IMR-90 (cell line): ENCODE data around the gene CACNA2D4. TPM values are rescaled to one million over a fixed set of nuclear protein-coding genes. Genes with fewer than 3 reads are reported as not detected.

Experiments
- ATAC-seq: fragments of 200-7000 bp; cut with Tn5 transposase; 2 replicates; pipeline ENCODE4 v1.9.1; 2020; ENCODE audit warnings: low read depth, mild to moderate bottlenecking, moderate library complexity
- BruUV-seq: library from RNA; stranded (reverse); fragments of 400-500 nt; replicated peaks from 2 replicates; lab custom pipeline; 2021; lab: Mats Ljungman, UMichigan
- CTCF ChIA-PET: fragments of 300-600 bp; formaldehyde crosslinking; extraction: SDS; loops from one replicate; lab custom pipeline; 2021; ENCODE audit warnings: antibody characterized with exemption; lab: Yijun Ruan, JAX
- POLR2A ChIA-PET: fragments of 300-600 bp; sonication (Branson Sonifier 250); formaldehyde crosslinking; loops from one replicate; lab custom pipeline; 2022; ENCODE audit warnings: antibody characterized with exemption; ENCODE audit not compliant: unreplicated experiment; lab: Charles Lee
- DNase-seq: peaks from one replicate; pipeline ENCODE4 v3.0.0; 2013
- H2AFZ ChIP-seq: replicated peaks from 2 replicates; pipeline ENCODE3; 2013; ENCODE audit warnings: low read length, mild to moderate bottlenecking; ENCODE audit not compliant: poor library complexity
- H2AK5ac ChIP-seq: 2 replicates; pipeline ENCODE4 v1.6.1; 2013; ENCODE audit warnings: low read depth, low read length, inconsistent platforms
- H2AK9ac ChIP-seq: replicated peaks from 2 replicates; pipeline ENCODE3; 2013; ENCODE audit warnings: mild to moderate bottlenecking, low read depth, low read length, moderate library complexity; ENCODE audit not compliant: poor library complexity
- H2BK120ac ChIP-seq: 2 replicates; pipeline ENCODE4 v1.6.1; 2013; ENCODE audit warnings: low read depth, low read length, inconsistent platforms
- H2BK15ac ChIP-seq: 3 replicates; pipeline ENCODE4 v1.6.1; 2013; ENCODE audit warnings: low read depth, low read length, inconsistent platforms
- H2BK20ac ChIP-seq: 2 replicates; pipeline ENCODE4 v1.6.1; 2013; ENCODE audit warnings: low read depth, mild to moderate bottlenecking, inconsistent platforms, low read length, moderate library complexity
- H2BK5ac ChIP-seq: 2 replicates; pipeline ENCODE4 v1.6.1; 2013; ENCODE audit warnings: mild to moderate bottlenecking, low read depth, low read length, inconsistent platforms; ENCODE audit not compliant: poor library complexity, severe bottlenecking
- H3K14ac ChIP-seq: replicated peaks from 2 replicates; pipeline ENCODE4 v1.6.1; 2013; ENCODE audit warnings: low read depth, low read length, inconsistent platforms
- H3K18ac ChIP-seq: 2 replicates; pipeline ENCODE4 v1.6.1; 2013; ENCODE audit warnings: low read depth, low read length, control low read depth
- H3K23ac ChIP-seq: 2 replicates; pipeline ENCODE4 v1.6.1; 2013; ENCODE audit warnings: low read depth, low read length, inconsistent platforms
- H3K27ac ChIP-seq: 2 replicates; pipeline ENCODE4 v1.5.1; 2013; ENCODE audit warnings: mild to moderate bottlenecking, control low read depth, low read length; ENCODE audit not compliant: insufficient read depth
- H3K27me3 ChIP-seq: 2 replicates; pipeline ENCODE4 v1.6.1; 2013; ENCODE audit warnings: low read length; ENCODE audit not compliant: control insufficient read depth, insufficient read depth
- H3K36me3 ChIP-seq: 2 replicates; pipeline ENCODE4 v1.6.1; 2013; ENCODE audit warnings: low read length, mixed read lengths; ENCODE audit not compliant: control insufficient read depth, insufficient read depth
- H3K4ac ChIP-seq: 2 replicates; pipeline ENCODE4 v1.6.1; 2013; ENCODE audit warnings: low read depth, low read length, inconsistent platforms
- H3K4me1 ChIP-seq: 2 replicates; pipeline ENCODE4 v1.6.1; 2013; ENCODE audit warnings: low read length, mixed read lengths; ENCODE audit not compliant: control insufficient read depth, insufficient read depth
- H3K4me2 ChIP-seq: 2 replicates; pipeline ENCODE4 v1.6.1; 2013; ENCODE audit warnings: low read depth, mild to moderate bottlenecking, control low read depth, low read length, moderate library complexity
- H3K4me3 ChIP-seq: 2 replicates; pipeline ENCODE4 v1.5.1; 2013; ENCODE audit warnings: low read depth, mild to moderate bottlenecking, control low read depth, low read length, moderate library complexity; ENCODE audit not compliant: insufficient read depth
- H3K56ac ChIP-seq: 2 replicates; pipeline ENCODE4 v1.6.1; 2013; ENCODE audit warnings: low read length, inconsistent platforms; ENCODE audit not compliant: insufficient read depth; ENCODE audit errors: extremely low read depth
- H3K79me1 ChIP-seq, 2 experiments: 2 replicates each; pipeline ENCODE4 v1.6.1; 2013; ENCODE audit warnings: low read length in 2 of 2, inconsistent platforms in 1 of 2, low read depth in 1 of 2
- H3K9ac ChIP-seq: 2 replicates; pipeline ENCODE4 v1.6.1; 2013; ENCODE audit warnings: low read depth, low read length, control low read depth
- H3K9me1 ChIP-seq: 2 replicates; pipeline ENCODE4 v1.6.1; 2013; ENCODE audit warnings: low read length, inconsistent platforms; ENCODE audit not compliant: insufficient read depth
- H3K9me3 ChIP-seq: 2 replicates; pipeline ENCODE4 v1.6.1; 2013; ENCODE audit warnings: low read length; ENCODE audit not compliant: control insufficient read depth, insufficient read depth
- H4K20me1 ChIP-seq: 2 replicates; pipeline ENCODE4 v1.6.1; 2013; ENCODE audit warnings: low read length, inconsistent platforms; ENCODE audit not compliant: insufficient read depth
- H4K5ac ChIP-seq: 2 replicates; pipeline ENCODE4 v1.6.1; 2013; ENCODE audit warnings: mild to moderate bottlenecking, low read depth, low read length, control low read depth
- H4K8ac ChIP-seq, 2 experiments: 2 replicates each; pipeline ENCODE4 v1.6.1; 2013; ENCODE audit warnings: low read depth in 2 of 2, low read length in 2 of 2, control low read depth in 1 of 2, inconsistent platforms in 1 of 2
- H4K91ac ChIP-seq: 2 replicates; pipeline ENCODE4 v1.6.1; 2013; ENCODE audit warnings: low read depth, low read length, inconsistent platforms; ENCODE audit not compliant: insufficient read depth
- CEBPB ChIP-seq: IDR thresholded peaks from 2 replicates; pipeline ENCODE4 v1.6.1; 2012; ENCODE audit warnings: low read depth, low read length, improper control_type of control experiment
- MAFK ChIP-seq: IDR thresholded peaks from 2 replicates; pipeline ENCODE4 v1.6.1; 2012; ENCODE audit warnings: low read depth, low read length, improper control_type of control experiment
- WGBS, 2 experiments: methylation state at CpG; one replicate each; pipeline versions ENCODE4 v1.1.5 to v1.1.7; 2013; ENCODE audit warnings: missing lambda C conversion rate in 2 of 2; ENCODE audit not compliant: insufficient read length in 1 of 2; ENCODE audit errors: extremely low coverage in 2 of 2; 5-methylcytosine and 5-hydroxymethylcytosine counted together
- dilution Hi-C: fragments of 300-500 bp; cut with HindIII; formaldehyde crosslinking; loops from one replicate; pipeline ENCODE4 v1.14.3; 2018; ENCODE audit warnings: low sequenced_read_pairs; ENCODE audit not compliant: unreplicated experiment
- in situ Hi-C: fragments of 300-500 bp; cut with MboI; formaldehyde crosslinking; loops from 3 replicates; pipeline ENCODE4 v1.14.3; 2019; ENCODE audit warnings: low sequenced_read_pairs, inconsistent platforms, mixed read lengths
- intact Hi-C: fragments of 100-400 bp; cut with micrococcal nuclease; formaldehyde crosslinking; loops from 2 replicates; pipeline ENCODE4 v1.10.0; 2022
- polyA plus RNA-seq, 3 experiments: library from polyadenylated mRNA; depleted of rRNA; stranded (reverse); fragments of >200 nt; gene quantifications; 2 replicates each; pipeline ENCODE4 v1.2.3, GENCODE V29; 2012; ENCODE audit warnings: low replicate concordance in 1 of 3
- total RNA-seq: library from RNA; depleted of rRNA; stranded (reverse); fragments of >200 nt; gene quantifications from 2 replicates; pipeline ENCODE4 v1.2.3, GENCODE V29; 2012

Gene CACNA2D4
- total and polyA plus RNA-seq, 2 of the 4 experiments (the other 2 are of a cell fraction), result 0.18 to 0.22 TPM

DNA sequence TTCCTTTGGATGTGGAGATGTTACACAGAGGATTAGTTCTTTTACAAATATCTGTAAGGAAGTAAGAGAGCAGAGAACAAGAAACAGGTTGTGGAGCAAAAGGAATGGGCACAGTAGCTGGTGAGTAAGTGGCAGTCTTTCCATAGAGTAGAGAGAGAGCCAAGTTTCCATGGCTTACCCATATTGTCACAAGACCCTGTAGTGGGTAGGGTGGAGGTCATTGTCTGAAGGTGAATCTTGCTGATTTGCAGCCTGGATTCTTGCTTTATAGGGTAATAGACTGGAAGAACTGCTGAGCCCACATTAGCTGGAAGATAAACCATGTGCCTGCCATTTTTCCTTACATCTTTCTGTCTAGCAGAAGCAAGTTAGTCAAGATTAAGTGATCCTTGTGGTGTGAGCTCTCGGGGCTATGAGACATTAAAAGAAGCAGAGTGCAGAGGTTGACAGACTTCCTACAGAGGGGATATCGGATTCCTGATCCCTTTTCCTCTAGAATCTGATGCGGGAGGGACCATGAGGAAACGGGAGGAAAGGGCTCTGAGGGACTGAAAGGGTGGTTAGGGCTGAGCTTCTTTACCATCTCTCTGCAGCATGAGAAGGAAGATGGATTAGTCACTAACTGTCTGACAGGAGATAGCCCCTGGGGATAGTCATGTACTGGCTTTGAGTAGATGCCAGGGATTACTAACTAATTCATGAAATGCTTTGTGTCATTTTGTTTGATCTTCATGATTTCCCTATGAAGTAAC lies 142.1 kb downstream of the CACNA2D4 start:
- Histone ChIP-seq H2BK15ac (0 out of 3 replicates have a peak overlapping the region, but pooled peaks have one; percentile 5), H3K56ac (no peak overlapping the region), H3K9me1 (peaks cover 11% of the 10 kb centered on the region), H3K36me3 (no peaks in the 10 kb centered on the region), H2AK5ac (peak overlapping the region; percentile 59; the same call in 1 of the 2 replicates), H2BK5ac (no peak overlapping the region), H3K79me1 (peaks cover 6 to 55% of the 10 kb centered on the region in 2 experiments; a peak in 3 of 4 replicates), H3K9me3 (no peaks in the 10 kb centered on the region), H3K27me3 (no peaks in the 10 kb centered on the region), H2BK20ac (no peak overlapping the region), H3K4me3 (no peak overlapping the region), H3K14ac (peak overlapping the region; percentile 16; the same call in 1 of the 2 replicates), H3K4me2 (peak overlapping the region; percentile 52; the same call in 1 of the 2 replicates), H2AK9ac (no peak overlapping the region), H4K8ac (no peak overlapping the region), H3K4ac (peak overlapping the region; percentile 33), H3K27ac (no peak overlapping the region), H3K23ac (peak overlapping the region; percentile 56; the same call in 1 of the 2 replicates), H3K18ac (peak overlapping the region; percentile 45; the same call in 1 of the 2 replicates), H3K9ac (no peak overlapping the region), H2AFZ (no peak overlapping the region), H2BK120ac (peak overlapping the region; percentile 35), H4K91ac (no peak overlapping the region; the same call in 1 of the 2 replicates), H4K5ac (no peak overlapping the region; the same call in 1 of the 2 replicates), H4K20me1 (peaks cover 6% of the 10 kb centered on the region; the same call in 1 of the 2 replicates), H3K4me1 (peaks cover 14% of the 10 kb centered on the region)
- ATAC-seq (peak; percentile 41), DNase-seq (peak; percentile 76)
- TF ChIP-seq MAFK, result no peak
- 0 out of 2 replicates have a peak, but pooled peaks have one; percentile 10 for TF ChIP-seq CEBPB
- ChIA-PET POLR2A (no interaction called here), CTCF (interaction anchor here (0.6 to 1.3 kb wide), 2 partner anchors 15 to 24 kb away, joined by 3 to 4 read pairs; no protein-coding TSS in a partner anchor)
- in situ Hi-C loops (no loop called here), dilution Hi-C loops (no loop called here), intact Hi-C loops (loop anchor here (5.0 kb wide), 1 partner anchor 44 kb away; no protein-coding TSS in a partner anchor)
- BruUV-seq, result no TSS peak
- 50% methylated on average over 1 of the region's 4 CpGs; no CpG with 5 or more reads in 1 of the 2 experiments for WGBS, 2 experiments
